Fibroblast of villous mesenchyme (primary cell): ENCODE measurements around the gene RILPL2. TPM values are rescaled to one million over a fixed set of nuclear protein-coding genes. Genes with fewer than 3 reads are reported as not detected.

Experiments
- DNase-seq: peaks from one replicate; pipeline ENCODE4 v3.0.0-alpha.2; 2010; ENCODE audit warnings: low read depth
- H3K4me3 ChIP-seq: 2 replicates; pipeline ENCODE4 v1.5.1; 2011; ENCODE audit warnings: low read depth, mild to moderate bottlenecking, low read length
- total RNA-seq: library from RNA; depleted of rRNA; stranded (reverse); fragments of >200 nt; gene quantifications from 2 replicates; pipeline ENCODE4 v1.2.3, GENCODE V29; 2012
- TF ChIP-seq, protein P1 (sequence below): IDR thresholded peaks from 2 replicates; pipeline ENCODE4 v1.5.1; 2012; ENCODE audit warnings: low read depth, mild to moderate bottlenecking, low read length; ENCODE audit not compliant: insufficient read depth

The RILPL2 gene
- total RNA-seq, 1 donor: 5.6 TPM

DNA sequence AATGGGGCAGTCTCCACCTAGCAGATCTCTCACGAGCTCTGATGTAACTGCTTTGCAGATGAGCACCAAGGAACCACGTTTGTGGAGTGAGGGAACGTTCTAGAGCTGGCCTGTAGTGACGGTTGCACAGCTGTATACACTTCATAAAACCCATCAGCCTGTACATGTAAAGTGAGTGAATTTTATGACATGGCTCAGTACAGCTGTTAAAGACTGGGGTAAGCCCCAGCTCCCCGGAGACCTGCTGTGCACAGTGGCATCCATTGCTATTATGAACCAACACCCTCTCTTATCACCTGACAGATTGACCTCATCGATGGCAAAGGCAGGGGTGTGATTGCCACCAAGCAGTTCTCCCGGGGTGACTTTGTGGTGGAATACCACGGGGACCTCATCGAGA lies 31.9 kb downstream of the RILPL2 start:
- TF ChIP-seq, protein P1, sequence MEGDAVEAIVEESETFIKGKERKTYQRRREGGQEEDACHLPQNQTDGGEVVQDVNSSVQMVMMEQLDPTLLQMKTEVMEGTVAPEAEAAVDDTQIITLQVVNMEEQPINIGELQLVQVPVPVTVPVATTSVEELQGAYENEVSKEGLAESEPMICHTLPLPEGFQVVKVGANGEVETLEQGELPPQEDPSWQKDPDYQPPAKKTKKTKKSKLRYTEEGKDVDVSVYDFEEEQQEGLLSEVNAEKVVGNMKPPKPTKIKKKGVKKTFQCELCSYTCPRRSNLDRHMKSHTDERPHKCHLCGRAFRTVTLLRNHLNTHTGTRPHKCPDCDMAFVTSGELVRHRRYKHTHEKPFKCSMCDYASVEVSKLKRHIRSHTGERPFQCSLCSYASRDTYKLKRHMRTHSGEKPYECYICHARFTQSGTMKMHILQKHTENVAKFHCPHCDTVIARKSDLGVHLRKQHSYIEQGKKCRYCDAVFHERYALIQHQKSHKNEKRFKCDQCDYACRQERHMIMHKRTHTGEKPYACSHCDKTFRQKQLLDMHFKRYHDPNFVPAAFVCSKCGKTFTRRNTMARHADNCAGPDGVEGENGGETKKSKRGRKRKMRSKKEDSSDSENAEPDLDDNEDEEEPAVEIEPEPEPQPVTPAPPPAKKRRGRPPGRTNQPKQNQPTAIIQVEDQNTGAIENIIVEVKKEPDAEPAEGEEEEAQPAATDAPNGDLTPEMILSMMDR: no peak
- no peak overlapping the region for H3K4me3 ChIP-seq
- no peak for DNase-seq

DNA sequence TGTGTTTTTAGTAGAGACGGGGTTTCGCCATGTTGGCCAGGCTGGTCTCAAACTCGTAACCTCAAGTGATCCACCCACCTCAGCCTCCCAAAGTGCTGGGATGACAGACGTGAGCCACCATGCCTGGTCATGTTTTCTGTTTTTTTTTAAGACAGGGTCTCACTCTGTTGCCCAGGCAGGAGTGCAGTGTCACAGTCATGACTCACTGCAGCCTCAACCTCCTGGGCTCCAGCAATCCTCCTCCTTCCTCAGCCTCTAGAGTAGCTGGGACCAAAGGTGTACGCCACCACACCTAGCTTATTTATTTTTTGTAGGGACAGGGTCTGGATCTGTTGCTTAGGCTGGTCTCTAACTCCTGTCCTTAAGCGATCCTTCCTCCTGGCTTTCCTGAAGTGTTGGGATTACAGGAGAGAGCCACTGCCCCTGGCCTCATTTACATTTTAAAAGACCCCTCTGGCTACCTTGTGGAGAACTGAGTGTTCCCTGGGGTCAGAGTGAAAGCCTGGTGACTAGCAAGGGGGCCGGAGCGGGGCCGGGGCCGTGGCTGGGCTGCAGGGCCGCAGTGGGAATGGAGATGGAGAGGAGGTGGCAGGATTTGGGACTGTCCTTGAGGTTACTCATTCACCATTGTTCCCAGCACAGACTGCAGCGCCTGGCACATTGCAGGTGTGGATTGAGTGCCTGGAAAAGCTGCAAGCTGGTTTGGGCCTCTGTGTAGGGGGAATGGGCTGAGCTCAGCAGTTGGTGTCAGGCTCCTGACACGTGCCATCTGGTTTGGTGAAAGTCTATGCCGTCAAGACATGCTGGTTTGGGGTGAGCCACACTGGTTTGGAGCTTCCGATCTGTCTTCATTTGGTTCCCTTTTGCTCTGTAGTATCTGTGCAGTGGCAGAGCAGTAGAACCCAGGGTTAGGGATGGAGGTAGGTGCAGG lies 34.5 kb downstream of the RILPL2 start:
- TF ChIP-seq, protein P1: no peak
- no peak overlapping the region for H3K4me3 ChIP-seq
- DNase-seq: no peak

DNA sequence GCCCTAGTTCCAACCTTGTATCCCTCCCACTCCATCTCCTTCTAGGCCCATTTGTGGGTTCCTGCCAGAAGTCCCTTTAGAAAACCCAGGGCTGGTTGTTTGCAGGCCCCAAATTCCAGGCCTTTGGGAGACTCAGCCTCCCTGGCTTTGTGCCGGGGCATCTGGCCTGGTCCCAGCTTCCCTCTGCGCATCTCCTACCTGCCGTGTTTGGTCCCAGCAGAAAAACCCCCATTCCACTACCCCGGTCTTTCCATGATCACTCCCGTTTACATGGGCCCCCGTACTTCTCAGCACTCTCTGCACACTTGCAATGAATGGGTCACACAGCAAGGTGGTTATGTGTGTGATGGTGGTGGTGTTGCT lies 37.2 kb downstream of the RILPL2 start:
- TF ChIP-seq, protein P1: no peak
- DNase-seq: no peak
- no peak overlapping the region for H3K4me3 ChIP-seq

DNA sequence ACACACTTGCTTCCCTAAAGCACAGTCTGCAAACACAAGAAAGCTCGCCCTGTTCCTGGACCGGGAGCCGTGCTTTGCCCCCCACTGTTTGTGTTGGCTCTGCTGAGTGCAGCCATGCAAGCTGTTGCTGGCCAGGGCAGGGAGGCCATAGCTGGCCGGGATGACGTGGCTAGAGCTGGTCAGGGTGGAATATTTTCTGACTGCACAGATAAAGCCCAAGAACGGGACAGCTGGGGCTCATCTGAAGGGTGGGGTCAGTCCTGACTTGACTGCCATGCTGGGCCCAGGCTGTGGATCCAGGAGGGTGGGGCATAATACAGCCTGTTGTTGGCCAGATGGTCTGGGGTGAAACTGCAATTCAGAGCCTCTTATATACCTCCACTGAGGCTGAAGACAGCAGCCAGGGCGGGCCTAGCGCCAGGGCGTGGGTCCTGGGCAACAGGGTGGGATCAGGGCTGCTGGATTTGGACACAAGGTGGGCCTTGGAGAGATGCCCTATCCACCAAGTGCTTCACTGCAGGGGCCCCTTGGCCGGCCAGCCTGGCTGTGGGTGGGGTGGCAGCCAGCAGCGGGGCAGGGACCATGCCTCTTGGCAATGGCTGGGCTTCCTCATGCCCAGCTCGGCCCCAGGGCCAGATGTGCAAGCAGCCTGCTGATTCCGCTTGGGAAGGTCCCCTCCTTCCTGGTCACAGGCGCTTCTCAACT lies 37.8 kb downstream of the RILPL2 start:
- H3K4me3 ChIP-seq: no peak overlapping the region
- TF ChIP-seq, protein P1: no peak
- peak; percentile 87 for DNase-seq

DNA sequence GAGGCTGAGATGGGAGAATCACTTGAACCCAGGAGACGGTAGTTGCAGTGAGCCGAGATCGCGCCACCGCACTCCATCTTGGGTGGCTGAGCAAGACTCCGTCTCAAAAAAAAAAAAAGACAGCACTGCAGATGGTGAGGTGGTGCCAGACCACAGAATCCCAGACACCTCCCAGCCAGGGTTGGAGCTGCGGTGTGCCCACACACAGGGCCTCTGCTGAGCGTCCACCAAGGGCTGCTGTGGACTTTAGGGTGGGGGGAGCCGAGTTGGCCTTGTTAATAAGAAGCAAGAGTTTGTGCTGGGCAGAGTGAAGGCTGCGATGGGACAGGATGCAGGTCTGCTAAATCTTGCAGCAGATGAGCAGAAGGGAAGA lies 38.3 kb downstream of the RILPL2 start:
- H3K4me3 ChIP-seq: no peak overlapping the region
- DNase-seq: no peak
- TF ChIP-seq, protein P1: no peak

DNA sequence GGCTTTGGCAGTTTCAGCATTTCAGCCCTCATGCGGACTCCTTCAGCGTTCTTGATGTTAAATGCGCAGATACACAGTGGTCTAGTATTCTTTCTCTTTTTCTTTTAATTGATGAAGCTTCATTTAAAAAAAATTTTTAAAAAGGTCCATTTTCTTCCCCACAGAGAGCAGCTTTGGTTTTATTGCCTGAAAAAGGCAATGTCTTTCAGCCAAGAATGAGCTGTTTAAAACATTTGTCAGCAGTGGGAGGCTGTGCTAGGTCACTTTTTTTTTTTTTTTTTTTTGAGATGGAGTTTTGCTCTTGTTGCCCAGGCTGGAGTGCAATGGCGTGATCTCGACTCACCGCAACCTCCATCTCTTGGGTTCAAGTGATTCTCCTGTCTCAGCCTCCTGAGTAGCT lies 39.1 kb downstream of the RILPL2 start:
- H3K4me3 ChIP-seq: no peak overlapping the region
- TF ChIP-seq, protein P1: no peak
- no peak for DNase-seq
